NB4 (cell line): Measurements from ENCODE around the gene RASD1.

Experiments used
- CTCF ChIP-seq: IDR thresholded peaks from one replicate; pipeline ENCODE4 v1.5.1; 2012; ENCODE audit warnings: low read depth, low read length
- MAX ChIP-seq: IDR thresholded peaks from 2 replicates; pipeline ENCODE4 v1.6.1; 2011; ENCODE audit warnings: low read depth, low read length
- MYC ChIP-seq: IDR thresholded peaks from 2 replicates; pipeline ENCODE4 v1.6.1; 2011; ENCODE audit warnings: low read depth, low read length
- POLR2A ChIP-seq: IDR thresholded peaks from 2 replicates; pipeline ENCODE4 v1.6.1; 2011; ENCODE audit warnings: mild to moderate bottlenecking; ENCODE audit not compliant: insufficient read length; ENCODE audit errors: extremely low read depth

GRCh38 chr17:17508646-17509591, 12.7 kb upstream of the RASD1 start:
- no peak for TF ChIP-seq POLR2A
- no peak for TF ChIP-seq CTCF
- no peak for TF ChIP-seq MAX
- no peak for TF ChIP-seq MYC
